Gastrocnemius medialis (tissue), 4 donors: Measurements from ENCODE around the gene CFAP53. TPM values are rescaled to one million over a fixed set of nuclear protein-coding genes. Genes with fewer than 3 reads are reported as not detected.

Experiments
- ATAC-seq, 2 donors: fragments of 150-250 bp; one replicate each; pipeline ENCODE4 v1.9.1; 2016
- DNase-seq, 2 donors: peaks; one replicate each; pipeline ENCODE4 v3.0.0-alpha.2; 2019
- H3K27ac ChIP-seq, 4 donors: fragments of 200-600 bp; sonication (generic); 1 replicate in 1 of 4; 2 replicates in 3 of 4; pipeline ENCODE4 v1.5.1; 2016 to 2018; ENCODE audit warnings: mild to moderate bottlenecking in 2 of 4, moderate library complexity in 1 of 4
- H3K27me3 ChIP-seq, 3 donors: fragments of 200-600 bp; sonication (generic) in 2 of 3; 1 replicate in 1 of 3; 2 replicates in 2 of 3; pipeline versions ENCODE4 v1.5.1 to v1.6.0; 2016 to 2019; ENCODE audit warnings: mild to moderate bottlenecking in 1 of 3, moderate library complexity in 1 of 3
- H3K36me3 ChIP-seq, 2 donors: fragments of 200-600 bp; sonication (generic) in 1 of 2; one replicate each; pipeline ENCODE4 v1.5.1; 2017 to 2018
- H3K4me1 ChIP-seq, 2 donors: fragments of 200-600 bp; sonication (generic) in 1 of 2; one replicate each; pipeline ENCODE4 v1.5.1; 2016 to 2017; ENCODE audit warnings: mild to moderate bottlenecking in 2 of 2
- H3K4me3 ChIP-seq, 4 donors: fragments of 200-600 bp; sonication (generic) in 3 of 4; 1 replicate in 1 of 4; 2 replicates in 3 of 4; pipeline ENCODE4 v1.5.1; 2016 to 2019; ENCODE audit warnings: mild to moderate bottlenecking in 2 of 4
- H3K9me3 ChIP-seq, 3 donors: fragments of 200-600 bp; sonication (generic) in 2 of 3; 1 replicate in 1 of 3; 2 replicates in 2 of 3; pipeline ENCODE4 v1.5.1; 2016 to 2019
- CTCF ChIP-seq, 5 experiments: fragments of 450-650 bp in 3 of 5; fragments of 200-600 bp in 2 of 5; sonication (generic) in 2 of 5; IDR thresholded peaks in 4 of 5; conservative IDR thresholded peaks in 1 of 5; 1 replicate in 4 of 5; 2 replicates in 1 of 5; pipeline ENCODE4 v1.5.1; 2016 to 2019; ENCODE audit warnings: antibody characterized with exemption in 5 of 5, mild to moderate bottlenecking in 3 of 5, moderate library complexity in 3 of 5
- POLR2A ChIP-seq, 2 donors: fragments of 450-650 bp; IDR thresholded peaks; one replicate each; pipeline ENCODE4 v1.6.1; 2017; ENCODE audit warnings: antibody characterized with exemption in 2 of 2, mild to moderate bottlenecking in 2 of 2, moderate library complexity in 2 of 2
- in situ Hi-C, 4 donors: fragments of 200-750 bp; cut with MboI; loops; one replicate each; pipeline versions ENCODE4 v1.15.0 to v1.8.0; 2017; ENCODE audit warnings: low sequenced_read_pairs in 4 of 4
- intact Hi-C: fragments of 100-400 bp; cut with DNase I; formaldehyde crosslinking; loops from one replicate; pipeline ENCODE4 v1.15.1; 2023; ENCODE audit warnings: low total_unique reads
- total RNA-seq, 4 donors: library from RNA; depleted of rRNA; stranded (reverse); fragments of >200 nt; gene quantifications; one replicate each; pipeline versions ENCODE4 v1.1.0 to v1.2.3, GENCODE V29; 2016

Gene CFAP53
- total RNA-seq, 4 donors from 2014 or later, result 1.3 to 1.4 (median 1.4) TPM; not detected in 1

- H3K4me1 ChIP-seq, result no peaks in the 10 kb centered on the region
- intact Hi-C loops (no loop called here), in situ Hi-C loops (loop anchor here in 1 of 4 donors (25.0 kb wide), 1 partner anchor 760 kb away; no protein-coding TSS in a partner anchor)
- H3K9me3 ChIP-seq, result no peaks in the 10 kb centered on the region
- DNase-seq (no peak), ATAC-seq (no peak)
- H3K27ac ChIP-seq, result no peak overlapping the region
- H3K27me3 ChIP-seq, result no peaks in the 10 kb centered on the region
- peaks cover 0 to 77% of the 10 kb centered on the region in 2 donors for H3K36me3 ChIP-seq
- H3K4me3 ChIP-seq, result no peak overlapping the region
- no peak for TF ChIP-seq POLR2A (IDR thresholded peaks at IDR 0.05)
- TF ChIP-seq CTCF (IDR thresholded peaks at IDR 0.05 in 4 of 5, conservative IDR thresholded peaks at IDR 0.05 in 1 of 5), result no peak
Observed at GRCh38 chr18:50272568-50272967, 6.3 kb upstream of the CFAP53 start.

- H3K9me3 ChIP-seq, result no peaks in the 10 kb centered on the region
- peaks cover 0 to 33% of the 10 kb centered on the region in 2 donors for H3K36me3 ChIP-seq
- peak overlapping the region; percentile 58 to 73 (median 68) for H3K27ac ChIP-seq
- ATAC-seq (peak; percentile 36 to 48), DNase-seq (peak; percentile 35 to 48)
- in situ Hi-C loops (loop anchor here in 3 of 4 donors (10.0 to 25.0 kb wide), 3 partner anchors 87 to 756 kb away; partner anchors contain the start of gene SKA1 (in 1 of the 3)), intact Hi-C loops (loop anchor here (5.0 kb wide), 1 partner anchor 89 kb away; no protein-coding TSS in a partner anchor)
- no peak for TF ChIP-seq POLR2A (IDR thresholded peaks at IDR 0.05)
- TF ChIP-seq CTCF (IDR thresholded peaks at IDR 0.05 in 4 of 5, conservative IDR thresholded peaks at IDR 0.05 in 1 of 5), result peak in 4 of 5 experiments; percentile 25 to 71 (median 62)
- peaks cover 5 to 9% of the 10 kb centered on the region in 2 donors for H3K4me1 ChIP-seq
- H3K4me3 ChIP-seq, result peak overlapping the region; percentile 37 to 57 (median 55)
- H3K27me3 ChIP-seq, result no peaks in the 10 kb centered on the region
Observed at GRCh38 chr18:50268022-50268747, 1.9 kb upstream of the CFAP53 start.

- intact Hi-C loops, result no loop called here
- Histone ChIP-seq H3K27ac (no peak overlapping the region), H3K9me3 (no peaks in the 10 kb centered on the region), H3K27me3 (no peaks in the 10 kb centered on the region), H3K36me3 (no peaks in the 10 kb centered on the region), H3K4me3 (no peak overlapping the region), H3K4me1 (peaks cover 5 to 9% of the 10 kb centered on the region in 2 donors)
- DNase-seq (no peak), ATAC-seq (no peak)
- no peak for TF ChIP-seq CTCF (IDR thresholded peaks at IDR 0.05 in 4 of 5, conservative IDR thresholded peaks at IDR 0.05 in 1 of 5)
- TF ChIP-seq POLR2A (IDR thresholded peaks at IDR 0.05), result no peak
- in situ Hi-C loops, result loop anchor here in 3 of 4 donors (10.0 to 25.0 kb wide), 3 partner anchors 92 to 751 kb away; partner anchors contain the start of gene SKA1 (in 1 of the 3)
Observed at GRCh38 chr18:50262977-50263376, 3.3 kb downstream of the CFAP53 start.

GRCh38 chr18:50250935-50251334 is 15.4 kb downstream of the CFAP53 start:
- H3K4me3 ChIP-seq, result no peak overlapping the region
- H3K27ac ChIP-seq, result no peak overlapping the region
- H3K9me3 ChIP-seq, result no peaks in the 10 kb centered on the region
- H3K27me3 ChIP-seq, result no peaks in the 10 kb centered on the region
- intact Hi-C loops (no loop called here), in situ Hi-C loops (loop anchor here in 1 of 4 donors (25.0 kb wide), 1 partner anchor 739 kb away; no protein-coding TSS in a partner anchor)
- TF ChIP-seq POLR2A (IDR thresholded peaks at IDR 0.05), result no peak
- TF ChIP-seq CTCF (IDR thresholded peaks at IDR 0.05 in 4 of 5, conservative IDR thresholded peaks at IDR 0.05 in 1 of 5), result no peak
- ATAC-seq (no peak), DNase-seq (no peak)
- peaks cover 0 to 3% of the 10 kb centered on the region in 2 donors for H3K36me3 ChIP-seq
- no peaks in the 10 kb centered on the region for H3K4me1 ChIP-seq
